ENCODE data around the gene ZNF317. TPM values are rescaled to one million over a fixed set of nuclear protein-coding genes. Genes with fewer than 3 reads are reported as not detected.

The ZNF317 gene
- total and polyA plus RNA-seq, 2 of the 13 experiments (the other 11 are each of a cell fraction or from before 2014, with no cell fraction given), result 14.0 to 27.9 TPM

DNA sequence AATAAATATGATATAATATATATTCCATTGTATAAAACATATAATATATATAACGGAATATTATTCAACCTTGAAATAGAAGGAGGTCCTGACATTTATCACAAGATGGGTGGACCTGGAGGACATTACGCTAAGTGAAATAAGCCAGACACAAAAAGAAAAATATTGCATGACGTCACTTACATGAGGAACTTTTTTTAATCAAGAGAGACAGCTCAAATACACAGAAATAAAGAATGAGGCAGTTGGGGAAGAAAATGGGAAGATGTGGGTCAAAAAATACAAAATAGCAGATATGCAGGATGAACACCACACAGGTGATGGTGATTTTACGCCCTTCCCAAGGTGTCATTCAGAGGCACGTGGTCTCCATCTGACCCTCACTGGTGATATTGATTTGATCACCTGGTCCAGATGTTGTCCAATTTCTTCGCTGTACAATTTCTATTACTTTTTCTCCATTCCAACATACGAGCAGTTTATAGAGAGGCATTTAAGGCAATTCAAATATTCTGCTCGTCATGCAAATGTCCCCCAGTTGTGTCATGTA, 513 bp upstream of the ZNF317 start (continued):
- TF ChIP-seq, protein P1, sequence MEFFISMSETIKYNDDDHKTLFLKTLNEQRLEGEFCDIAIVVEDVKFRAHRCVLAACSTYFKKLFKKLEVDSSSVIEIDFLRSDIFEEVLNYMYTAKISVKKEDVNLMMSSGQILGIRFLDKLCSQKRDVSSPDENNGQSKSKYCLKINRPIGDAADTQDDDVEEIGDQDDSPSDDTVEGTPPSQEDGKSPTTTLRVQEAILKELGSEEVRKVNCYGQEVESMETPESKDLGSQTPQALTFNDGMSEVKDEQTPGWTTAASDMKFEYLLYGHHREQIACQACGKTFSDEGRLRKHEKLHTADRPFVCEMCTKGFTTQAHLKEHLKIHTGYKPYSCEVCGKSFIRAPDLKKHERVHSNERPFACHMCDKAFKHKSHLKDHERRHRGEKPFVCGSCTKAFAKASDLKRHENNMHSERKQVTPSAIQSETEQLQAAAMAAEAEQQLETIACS (CRISPR knock-in tag; IDR thresholded peaks at IDR 0.05), result no peak
- TF ChIP-seq YEATS4 (CRISPR knock-in tag; IDR thresholded peaks at IDR 0.05; ENCODE audit: borderline replicate concordance) (no peak), ZNF577 (CRISPR knock-in tag; IDR thresholded peaks at IDR 0.05; ENCODE audit: borderline replicate concordance, low read depth) (no peak), CREB1 (IDR thresholded peaks at IDR 0.05) (peak; percentile 92), CREB1 (CRISPR knock-in tag; IDR thresholded peaks at IDR 0.05) (no peak), DNMT1 (CRISPR knock-in tag; IDR thresholded peaks at IDR 0.05) (no peak), TEAD2 (CRISPR knock-in tag; IDR thresholded peaks at IDR 0.05) (no peak), ZNF282 (IDR thresholded peaks at IDR 0.05; ENCODE audit: partially characterized antibody) (no peak), STAT5B (CRISPR knock-in tag; IDR thresholded peaks at IDR 0.05) (no peak)
- TF ChIP-seq, protein P2, sequence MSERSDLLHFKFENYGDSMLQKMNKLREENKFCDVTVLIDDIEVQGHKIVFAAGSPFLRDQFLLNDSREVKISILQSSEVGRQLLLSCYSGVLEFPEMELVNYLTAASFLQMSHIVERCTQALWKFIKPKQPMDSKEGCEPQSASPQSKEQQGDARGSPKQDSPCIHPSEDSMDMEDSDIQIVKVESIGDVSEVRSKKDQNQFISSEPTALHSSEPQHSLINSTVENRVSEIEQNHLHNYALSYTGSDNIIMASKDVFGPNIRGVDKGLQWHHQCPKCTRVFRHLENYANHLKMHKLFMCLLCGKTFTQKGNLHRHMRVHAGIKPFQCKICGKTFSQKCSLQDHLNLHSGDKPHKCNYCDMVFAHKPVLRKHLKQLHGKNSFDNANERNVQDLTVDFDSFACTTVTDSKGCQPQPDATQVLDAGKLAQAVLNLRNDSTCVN (CRISPR knock-in tag; IDR thresholded peaks at IDR 0.05; ENCODE audit: borderline replicate concordance), result no peak
- TF ChIP-seq, protein P3, sequence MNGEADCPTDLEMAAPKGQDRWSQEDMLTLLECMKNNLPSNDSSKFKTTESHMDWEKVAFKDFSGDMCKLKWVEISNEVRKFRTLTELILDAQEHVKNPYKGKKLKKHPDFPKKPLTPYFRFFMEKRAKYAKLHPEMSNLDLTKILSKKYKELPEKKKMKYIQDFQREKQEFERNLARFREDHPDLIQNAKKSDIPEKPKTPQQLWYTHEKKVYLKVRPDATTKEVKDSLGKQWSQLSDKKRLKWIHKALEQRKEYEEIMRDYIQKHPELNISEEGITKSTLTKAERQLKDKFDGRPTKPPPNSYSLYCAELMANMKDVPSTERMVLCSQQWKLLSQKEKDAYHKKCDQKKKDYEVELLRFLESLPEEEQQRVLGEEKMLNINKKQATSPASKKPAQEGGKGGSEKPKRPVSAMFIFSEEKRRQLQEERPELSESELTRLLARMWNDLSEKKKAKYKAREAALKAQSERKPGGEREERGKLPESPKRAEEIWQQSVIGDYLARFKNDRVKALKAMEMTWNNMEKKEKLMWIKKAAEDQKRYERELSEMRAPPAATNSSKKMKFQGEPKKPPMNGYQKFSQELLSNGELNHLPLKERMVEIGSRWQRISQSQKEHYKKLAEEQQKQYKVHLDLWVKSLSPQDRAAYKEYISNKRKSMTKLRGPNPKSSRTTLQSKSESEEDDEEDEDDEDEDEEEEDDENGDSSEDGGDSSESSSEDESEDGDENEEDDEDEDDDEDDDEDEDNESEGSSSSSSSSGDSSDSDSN (CRISPR knock-in tag; IDR thresholded peaks at IDR 0.05), result no peak
- TF ChIP-seq, protein P4, sequence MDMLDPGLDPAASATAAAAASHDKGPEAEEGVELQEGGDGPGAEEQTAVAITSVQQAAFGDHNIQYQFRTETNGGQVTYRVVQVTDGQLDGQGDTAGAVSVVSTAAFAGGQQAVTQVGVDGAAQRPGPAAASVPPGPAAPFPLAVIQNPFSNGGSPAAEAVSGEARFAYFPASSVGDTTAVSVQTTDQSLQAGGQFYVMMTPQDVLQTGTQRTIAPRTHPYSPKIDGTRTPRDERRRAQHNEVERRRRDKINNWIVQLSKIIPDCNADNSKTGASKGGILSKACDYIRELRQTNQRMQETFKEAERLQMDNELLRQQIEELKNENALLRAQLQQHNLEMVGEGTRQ (IDR thresholded peaks at IDR 0.05; ENCODE audit: low read depth, low read length), result no peak
- TF ChIP-seq, protein P4 (CRISPR knock-in tag; IDR thresholded peaks at IDR 0.05; ENCODE audit: borderline replicate concordance), result 0 out of 2 replicates have a peak, but pooled peaks have one; percentile 1

All from HepG2 (cell line).